ENCODE results near the gene P4HA1. TPM values are rescaled to one million over a fixed set of nuclear protein-coding genes. Genes with fewer than 3 reads are reported as not detected.

The P4HA1 gene
- total RNA-seq, 1 donor from 2014 or later: 71.6 TPM

GRCh38 chr10:72976886-72977285, 119.8 kb downstream of the P4HA1 start:
- DNase-seq: no peak

Small RNAs within 50 kb of the gene (small RNA-seq; reads per million reads assigned to genes)
- gene RF00019 (ENCODE audit: low replicate concordance) (not detected), gene SNORA11F (ENCODE audit: low replicate concordance) (1.1 reads per million, percentile 86 among the genes with 10 or more reads in this experiment)

Other genes with a start within 250 kb of the P4HA1 start
- gene OIT3, start 203.1 kb downstream of the P4HA1 start, total RNA-seq: 7.2 TPM
- gene PLA2G12B, start 142.1 kb downstream of the P4HA1 start, total RNA-seq: 0.31 TPM
- gene NUDT13, start 13.6 kb upstream of the P4HA1 start, total RNA-seq: 2.1 TPM
- gene ECD, start 71.1 kb upstream of the P4HA1 start, total RNA-seq: 40.1 TPM
- 29.0 TPM for gene FAM149B1, start 71.3 kb upstream of the P4HA1 start, total RNA-seq
- 22.0 TPM for gene DNAJC9, start 150.4 kb upstream of the P4HA1 start, total RNA-seq
- 60.2 TPM for gene MRPS16, start 155.8 kb upstream of the P4HA1 start, total RNA-seq

All from tongue (tissue), 3 donors.